SK-N-SH (cell line): ENCODE data around the gene TASOR2. TPM values are rescaled to one million over a fixed set of nuclear protein-coding genes. Genes with fewer than 3 reads are reported as not detected.

Experiments
- CTCF ChIA-PET: fragments of 300-600, 350-600 bp; formaldehyde crosslinking; extraction: SDS; loops from one replicate; lab custom pipeline; 2021; lab: Yijun Ruan, JAX
- POLR2A ChIA-PET: fragments of 350-600 bp; sonication (Branson Sonifier 250); formaldehyde crosslinking; extraction: SDS; loops from one replicate; lab custom pipeline; 2020; ENCODE audit warnings: antibody characterized with exemption, inconsistent platforms; lab: Yijun Ruan, JAX
- DNase-seq: peaks from one replicate; pipeline ENCODE4 v3.0.0; 2012
- H2AFZ ChIP-seq: fragments of 200-600 bp; sonication (generic); 2 replicates; pipeline ENCODE4 v1.8.1; 2016; ENCODE audit warnings: antibody characterized with exemption, mild to moderate bottlenecking, low read depth
- H3F3A ChIP-seq: fragments of 200-600 bp; sonication (generic); replicated peaks from 2 replicates; pipeline ENCODE3; 2016; ENCODE audit warnings: antibody characterized with exemption, mild to moderate bottlenecking; ENCODE audit not compliant: insufficient read depth
- H3K27ac ChIP-seq, 2 experiments: fragments of 200-500 bp in 1 of 2; fragments of 200-600 bp in 1 of 2; sonication (Bioruptor generic) in 1 of 2; sonication (generic), shearing (Covaris generic) in 1 of 2; 2 replicates each; pipeline versions ENCODE4 v1.5.1 to v1.6.1; 2014 to 2016; ENCODE audit warnings: low read depth in 2 of 2, inconsistent platforms in 1 of 2, low read length in 1 of 2, mild to moderate bottlenecking in 1 of 2, mixed read lengths in 1 of 2
- H3K27me3 ChIP-seq: fragments of 200-600 bp; sonication (generic), shearing (Covaris generic); 2 replicates; pipeline ENCODE4 v1.6.1; 2016; ENCODE audit warnings: mixed run types; ENCODE audit not compliant: insufficient read depth
- H3K36me3 ChIP-seq, 2 experiments: fragments of 200-500 bp in 1 of 2; fragments of 200-600 bp in 1 of 2; sonication (Bioruptor generic) in 1 of 2; sonication (generic) in 1 of 2; replicated peaks in 1 of 2; 2 replicates each; pipeline versions ENCODE3 to v1.5.1; 2014 to 2016; ENCODE audit warnings: low read length in 1 of 2, mild to moderate bottlenecking in 1 of 2; ENCODE audit not compliant: insufficient read depth in 2 of 2, control insufficient read depth in 1 of 2
- H3K4me1 ChIP-seq, 2 experiments: fragments of 200-500 bp in 1 of 2; fragments of 200-600 bp in 1 of 2; sonication (Bioruptor generic) in 1 of 2; sonication (generic), shearing (Covaris generic) in 1 of 2; 2 replicates each; pipeline versions ENCODE4 v1.5.1 to v1.6.1; 2014 to 2016; ENCODE audit warnings: low read depth in 1 of 2, low read length in 1 of 2, mixed run types in 1 of 2; ENCODE audit not compliant: insufficient read depth in 2 of 2, control insufficient read depth in 1 of 2
- H3K4me2 ChIP-seq: fragments of 200-600 bp; sonication (generic), shearing (Covaris generic); 2 replicates; pipeline ENCODE4 v1.6.1; 2017; ENCODE audit warnings: mixed run types
- H3K4me3 ChIP-seq, 2 experiments: fragments of 200-500 bp in 1 of 2; fragments of 200-600 bp in 1 of 2; sonication (Bioruptor generic) in 1 of 2; sonication (generic), shearing (Covaris generic) in 1 of 2; 2 replicates each; pipeline versions ENCODE4 v1.5.1 to v1.8.1; 2014 to 2016; ENCODE audit warnings: low read depth in 2 of 2, inconsistent platforms in 1 of 2, low read length in 1 of 2, mild to moderate bottlenecking in 1 of 2, mixed read lengths in 1 of 2, moderate library complexity in 1 of 2
- H3K79me2 ChIP-seq: fragments of 200-600 bp; sonication (generic); 2 replicates; pipeline ENCODE4 v1.8.1; 2017; ENCODE audit warnings: mild to moderate bottlenecking; ENCODE audit not compliant: insufficient read depth
- H3K9ac ChIP-seq: fragments of 200-600 bp; sonication (generic); 2 replicates; pipeline ENCODE4 v1.6.1; 2017; ENCODE audit warnings: mixed run types
- H3K9me2 ChIP-seq: fragments of 200-600 bp; sonication (generic); 2 replicates; pipeline ENCODE4 v1.6.1; 2017; ENCODE audit warnings: mixed run types
- H3K9me3 ChIP-seq: fragments of 200-600 bp; sonication (generic); 2 replicates; pipeline ENCODE4 v1.6.1; 2017; ENCODE audit warnings: mixed run types, mild to moderate bottlenecking, moderate library complexity
- H4K20me1 ChIP-seq: fragments of 200-600 bp; sonication (generic); 2 replicates; pipeline ENCODE4 v1.6.1; 2017; ENCODE audit warnings: mild to moderate bottlenecking, mixed run types; ENCODE audit not compliant: insufficient read depth
- CHD2 ChIP-seq: fragments of 150-350 bp; IDR thresholded peaks from 2 replicates; pipeline ENCODE4 v1.6.1; 2018; ENCODE audit warnings: low read length; ENCODE audit not compliant: partially characterized antibody
- ELF1 ChIP-seq: IDR thresholded peaks from 2 replicates; pipeline ENCODE4 v1.4.0; 2012
- EP300 ChIP-seq, 2 experiments: IDR thresholded peaks; 2 replicates each; pipeline versions ENCODE4 v1.4.0 to v1.6.1; 2012; ENCODE audit warnings: borderline replicate concordance in 1 of 2, low read depth in 1 of 2, low read length in 1 of 2
- EZH2phosphoT487 ChIP-seq: fragments of 200-600 bp; sonication (generic); IDR thresholded peaks from 2 replicates; pipeline ENCODE4 v1.6.1; 2017; ENCODE audit warnings: low read depth, mixed run types, mild to moderate bottlenecking, antibody characterized with exemption, moderate library complexity, borderline replicate concordance
- FOSL2 ChIP-seq: IDR thresholded peaks from 2 replicates; pipeline ENCODE4 v1.4.0; 2012; ENCODE audit warnings: low read depth, mild to moderate bottlenecking, moderate library complexity, borderline replicate concordance
- FOXJ3 ChIP-seq: sonication (generic); formaldehyde crosslinking; IDR thresholded peaks from 2 replicates; pipeline ENCODE4 v1.5.1; 2020; ENCODE audit warnings: mild to moderate bottlenecking, missing genetic modification reagents
- GABPA ChIP-seq: IDR thresholded peaks from 2 replicates; pipeline ENCODE4 v1.4.0; 2012; ENCODE audit warnings: low read depth, mild to moderate bottlenecking
- JUND ChIP-seq: IDR thresholded peaks from 2 replicates; pipeline ENCODE4 v1.4.0; 2012
- MEF2A ChIP-seq: IDR thresholded peaks from 2 replicates; pipeline ENCODE4 v1.4.0; 2012; ENCODE audit warnings: low read depth, borderline replicate concordance
- MXI1 ChIP-seq: IDR thresholded peaks from 2 replicates; pipeline ENCODE4 v1.6.1; 2012; ENCODE audit warnings: mild to moderate bottlenecking, low read depth, low read length, improper control_type of control experiment
- SMC3 ChIP-seq: IDR thresholded peaks from 2 replicates; pipeline ENCODE4 v1.6.1; 2012; ENCODE audit warnings: low read depth, low read length, improper control_type of control experiment
- TAF1 ChIP-seq: IDR thresholded peaks from 2 replicates; pipeline ENCODE4 v1.6.1; 2012; ENCODE audit warnings: low read depth, mild to moderate bottlenecking, low read length, moderate library complexity, borderline replicate concordance
- TCF12 ChIP-seq: IDR thresholded peaks from 2 replicates; pipeline ENCODE4 v1.4.0; 2012
- WGBS: methylation state at CpG from one replicate; pipeline ENCODE4 v1.1.6; 2017; ENCODE audit warnings: low lambda C conversion rate; 5-methylcytosine and 5-hydroxymethylcytosine counted together
- polyA plus RNA-seq, 3 experiments: library from polyadenylated mRNA; depleted of rRNA; stranded (reverse); fragments of >200 nt; gene quantifications; 2 replicates each; pipeline ENCODE4 v1.2.3, GENCODE V29; 2012
- TF ChIP-seq, protein P1 (sequence below): IDR thresholded peaks from 2 replicates; pipeline ENCODE4 v1.4.0; 2012; ENCODE audit warnings: low read depth
- TF ChIP-seq, protein P2 (sequence below): IDR thresholded peaks from 2 replicates; pipeline ENCODE4 v1.6.1; 2012; ENCODE audit warnings: mild to moderate bottlenecking, low read depth, low read length, moderate library complexity
- TF ChIP-seq, protein P3 (sequence below): fragments of 150-350 bp; IDR thresholded peaks from 2 replicates; pipeline ENCODE4 v1.6.1; 2017; ENCODE audit warnings: antibody characterized with exemption, low read length, low read depth, borderline replicate concordance
- TF ChIP-seq, protein P4 (sequence below): IDR thresholded peaks from 2 replicates; pipeline ENCODE4 v1.4.0; 2012; ENCODE audit warnings: low read depth, borderline replicate concordance

The TASOR2 gene
- polyA plus RNA-seq, 1 of the 3 experiments (the other 2 are of a cell fraction), result 21.2 TPM

- TF ChIP-seq GABPA (no peak), SMC3 (no peak), CHD2 (no peak), TCF12 (no peak), EZH2phosphoT487 (no peak)
- TF ChIP-seq, protein P1, sequence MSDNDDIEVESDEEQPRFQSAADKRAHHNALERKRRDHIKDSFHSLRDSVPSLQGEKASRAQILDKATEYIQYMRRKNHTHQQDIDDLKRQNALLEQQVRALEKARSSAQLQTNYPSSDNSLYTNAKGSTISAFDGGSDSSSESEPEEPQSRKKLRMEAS, result no peak
- CTCF ChIA-PET, result no interaction called here
- 89% methylated on average over 10 of the region's 10 CpGs for WGBS
These were observed 46.1 kb upstream of the TASOR2 start for GRCh38 chr10:5638494-5638893.

DNA sequence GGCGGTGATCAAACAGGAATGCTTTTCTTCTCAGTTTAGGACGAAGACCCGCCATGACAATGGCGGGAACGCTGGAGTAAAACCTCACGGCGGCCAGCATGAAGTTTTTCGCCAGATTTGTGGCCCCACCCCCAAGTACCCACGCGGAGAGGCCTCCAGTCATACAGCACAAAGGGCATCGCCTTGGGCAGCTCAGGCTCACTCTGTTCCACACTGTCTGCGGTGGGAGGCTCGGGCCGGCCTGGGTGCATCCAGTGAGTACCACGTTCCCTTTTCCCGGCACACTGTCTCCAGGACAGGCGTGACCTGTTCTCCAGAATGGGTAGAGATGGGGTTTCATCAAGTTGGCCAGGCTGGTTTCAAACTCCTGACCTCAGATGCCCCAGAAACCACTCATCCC lies 45.6 kb upstream of the TASOR2 start:
- ChIA-PET CTCF (no interaction called here), POLR2A (no interaction called here)
- Histone ChIP-seq H2AFZ (no peak overlapping the region), H3K9ac (no peak overlapping the region), H3K79me2 (no peaks in the 10 kb centered on the region), H3F3A (no peaks in the 10 kb centered on the region), H3K9me3 (no peaks in the 10 kb centered on the region), H3K36me3 (peaks cover 0 to 32% of the 10 kb centered on the region in 2 experiments), H3K4me1 (peaks cover 0 to 3% of the 10 kb centered on the region in 2 experiments; a peak in 1 of 4 replicates), H4K20me1 (no peaks in the 10 kb centered on the region), H3K27me3 (no peaks in the 10 kb centered on the region), H3K27ac (no peak overlapping the region), H3K4me2 (no peak overlapping the region), H3K9me2 (no peaks in the 10 kb centered on the region), H3K4me3 (no peak overlapping the region)
- TF ChIP-seq, protein P2, sequence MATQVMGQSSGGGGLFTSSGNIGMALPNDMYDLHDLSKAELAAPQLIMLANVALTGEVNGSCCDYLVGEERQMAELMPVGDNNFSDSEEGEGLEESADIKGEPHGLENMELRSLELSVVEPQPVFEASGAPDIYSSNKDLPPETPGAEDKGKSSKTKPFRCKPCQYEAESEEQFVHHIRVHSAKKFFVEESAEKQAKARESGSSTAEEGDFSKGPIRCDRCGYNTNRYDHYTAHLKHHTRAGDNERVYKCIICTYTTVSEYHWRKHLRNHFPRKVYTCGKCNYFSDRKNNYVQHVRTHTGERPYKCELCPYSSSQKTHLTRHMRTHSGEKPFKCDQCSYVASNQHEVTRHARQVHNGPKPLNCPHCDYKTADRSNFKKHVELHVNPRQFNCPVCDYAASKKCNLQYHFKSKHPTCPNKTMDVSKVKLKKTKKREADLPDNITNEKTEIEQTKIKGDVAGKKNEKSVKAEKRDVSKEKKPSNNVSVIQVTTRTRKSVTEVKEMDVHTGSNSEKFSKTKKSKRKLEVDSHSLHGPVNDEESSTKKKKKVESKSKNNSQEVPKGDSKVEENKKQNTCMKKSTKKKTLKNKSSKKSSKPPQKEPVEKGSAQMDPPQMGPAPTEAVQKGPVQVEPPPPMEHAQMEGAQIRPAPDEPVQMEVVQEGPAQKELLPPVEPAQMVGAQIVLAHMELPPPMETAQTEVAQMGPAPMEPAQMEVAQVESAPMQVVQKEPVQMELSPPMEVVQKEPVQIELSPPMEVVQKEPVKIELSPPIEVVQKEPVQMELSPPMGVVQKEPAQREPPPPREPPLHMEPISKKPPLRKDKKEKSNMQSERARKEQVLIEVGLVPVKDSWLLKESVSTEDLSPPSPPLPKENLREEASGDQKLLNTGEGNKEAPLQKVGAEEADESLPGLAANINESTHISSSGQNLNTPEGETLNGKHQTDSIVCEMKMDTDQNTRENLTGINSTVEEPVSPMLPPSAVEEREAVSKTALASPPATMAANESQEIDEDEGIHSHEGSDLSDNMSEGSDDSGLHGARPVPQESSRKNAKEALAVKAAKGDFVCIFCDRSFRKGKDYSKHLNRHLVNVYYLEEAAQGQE, result no peak
- no peak for TF ChIP-seq JUND
- TF ChIP-seq MEF2A, result no peak
- TF ChIP-seq ELF1, result no peak
- no peak for TF ChIP-seq MXI1
- TF ChIP-seq CHD2, result no peak
- no peak for TF ChIP-seq EZH2phosphoT487
- TF ChIP-seq, protein P3, sequence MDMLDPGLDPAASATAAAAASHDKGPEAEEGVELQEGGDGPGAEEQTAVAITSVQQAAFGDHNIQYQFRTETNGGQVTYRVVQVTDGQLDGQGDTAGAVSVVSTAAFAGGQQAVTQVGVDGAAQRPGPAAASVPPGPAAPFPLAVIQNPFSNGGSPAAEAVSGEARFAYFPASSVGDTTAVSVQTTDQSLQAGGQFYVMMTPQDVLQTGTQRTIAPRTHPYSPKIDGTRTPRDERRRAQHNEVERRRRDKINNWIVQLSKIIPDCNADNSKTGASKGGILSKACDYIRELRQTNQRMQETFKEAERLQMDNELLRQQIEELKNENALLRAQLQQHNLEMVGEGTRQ, result no peak
- TF ChIP-seq FOXJ3 (CRISPR knock-in tag), result no peak
- TF ChIP-seq, protein P1, result no peak
- TF ChIP-seq, protein P4, sequence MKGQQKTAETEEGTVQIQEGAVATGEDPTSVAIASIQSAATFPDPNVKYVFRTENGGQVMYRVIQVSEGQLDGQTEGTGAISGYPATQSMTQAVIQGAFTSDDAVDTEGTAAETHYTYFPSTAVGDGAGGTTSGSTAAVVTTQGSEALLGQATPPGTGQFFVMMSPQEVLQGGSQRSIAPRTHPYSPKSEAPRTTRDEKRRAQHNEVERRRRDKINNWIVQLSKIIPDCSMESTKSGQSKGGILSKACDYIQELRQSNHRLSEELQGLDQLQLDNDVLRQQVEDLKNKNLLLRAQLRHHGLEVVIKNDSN, result no peak
- TF ChIP-seq EP300 (IDR thresholded peaks at IDR 0.05; ENCODE audit: borderline replicate concordance in 1 of 2, low read depth in 1 of 2, low read length in 1 of 2), result no peak
- no peak for TF ChIP-seq TCF12
- no peak for TF ChIP-seq FOSL2
- no peak for TF ChIP-seq TAF1
- no peak for DNase-seq
- WGBS, result 93% methylated on average over 17 of the region's 17 CpGs

More at GRCh38 chr10:5638494-5638893, 46.1 kb upstream of the TASOR2 start:
- H4K20me1 ChIP-seq, result no peaks in the 10 kb centered on the region
- POLR2A ChIA-PET, result no interaction called here
- H3K9me3 ChIP-seq, result no peaks in the 10 kb centered on the region
- H3K4me1 ChIP-seq, result peaks cover 0 to 3% of the 10 kb centered on the region in 2 experiments; a peak in 1 of 4 replicates
- H2AFZ ChIP-seq, result no peak overlapping the region
- H3K36me3 ChIP-seq, result peaks cover 0 to 32% of the 10 kb centered on the region in 2 experiments
- H3K9ac ChIP-seq, result no peak overlapping the region
- no peak for DNase-seq
- no peak overlapping the region for H3K4me3 ChIP-seq
- H3K9me2 ChIP-seq, result no peaks in the 10 kb centered on the region
- no peak overlapping the region for H3K27ac ChIP-seq
- no peaks in the 10 kb centered on the region for H3K79me2 ChIP-seq
- H3K27me3 ChIP-seq, result no peaks in the 10 kb centered on the region
- H3K4me2 ChIP-seq, result no peak overlapping the region
- no peaks in the 10 kb centered on the region for H3F3A ChIP-seq
